HG02763 (cell line): ENCODE results near the gene SFI1.
"Not testable (repeated sequence)": the region's sequence is repeated elsewhere in the genome, so short reads cannot be mapped to it uniquely, and the experiment has no call there.

Experiments used
- ATAC-seq: cut with Tn5 transposase; IDR thresholded peaks from one replicate; pipeline ENCODE4 v1.9.1; 2021; ENCODE audit warnings: mild to moderate bottlenecking, moderate library complexity; ENCODE audit not compliant: unreplicated experiment

The SFI1 gene

DNA sequence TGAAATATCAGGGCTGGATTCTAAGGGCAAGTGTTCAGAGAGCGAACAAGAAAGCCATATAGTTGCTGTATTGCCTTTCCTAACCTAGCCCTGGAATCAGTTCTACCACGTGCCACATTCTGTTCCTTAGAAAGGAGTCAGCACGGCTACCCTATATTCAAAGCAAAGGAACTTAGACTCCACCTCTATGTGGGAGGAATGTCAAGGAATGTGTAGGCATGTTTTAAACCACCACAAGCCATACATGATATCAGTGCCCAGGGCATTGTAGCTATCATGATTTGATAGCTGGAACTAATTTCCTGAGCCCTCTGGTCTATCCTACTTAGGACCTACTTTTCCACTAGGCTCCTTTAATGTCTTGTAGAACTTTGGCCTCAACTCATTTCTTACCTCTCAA lies 4.2 kb upstream of the SFI1 start:
- ATAC-seq: no peak

DNA sequence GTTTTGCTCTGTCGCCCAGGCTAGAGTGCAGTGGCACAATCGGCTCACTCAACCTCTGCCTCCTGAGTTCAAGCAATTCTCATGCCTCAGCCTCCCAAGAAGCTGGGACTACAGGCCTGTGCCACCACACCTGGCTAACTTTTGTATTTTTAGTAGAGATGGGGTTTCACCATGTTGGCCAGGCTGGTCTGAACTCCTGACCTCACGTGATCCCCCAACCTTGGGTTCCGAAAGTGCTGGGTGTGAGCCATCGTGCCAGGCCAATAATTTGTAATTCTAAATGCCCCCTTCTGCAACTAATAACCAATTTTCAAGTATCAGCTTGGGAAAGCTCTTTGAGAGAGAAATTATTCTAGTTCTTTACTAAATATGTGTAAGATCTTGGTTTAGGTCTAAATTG lies 3.0 kb upstream of the SFI1 start:
- not testable (repeated sequence) for ATAC-seq

DNA sequence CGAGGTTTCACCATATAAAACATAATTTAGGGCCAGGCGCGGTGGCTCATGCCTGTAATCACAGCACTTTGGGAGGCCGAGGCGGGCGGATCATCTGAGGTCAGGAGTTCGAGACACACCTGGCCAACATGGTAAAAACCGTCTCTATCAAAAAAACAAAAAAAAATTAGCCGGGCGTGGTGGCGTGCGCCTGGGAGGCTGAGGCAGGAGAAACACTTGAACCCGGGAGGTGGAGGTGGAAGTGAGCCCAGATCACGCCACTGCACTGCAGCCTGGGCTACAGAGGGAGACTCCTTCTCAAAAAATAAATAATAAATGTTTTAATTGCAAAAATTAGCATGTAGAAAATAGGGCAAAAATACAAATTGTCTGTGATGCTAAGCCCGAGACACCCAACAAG lies 993 bp upstream of the SFI1 start:
- ATAC-seq: no peak

DNA sequence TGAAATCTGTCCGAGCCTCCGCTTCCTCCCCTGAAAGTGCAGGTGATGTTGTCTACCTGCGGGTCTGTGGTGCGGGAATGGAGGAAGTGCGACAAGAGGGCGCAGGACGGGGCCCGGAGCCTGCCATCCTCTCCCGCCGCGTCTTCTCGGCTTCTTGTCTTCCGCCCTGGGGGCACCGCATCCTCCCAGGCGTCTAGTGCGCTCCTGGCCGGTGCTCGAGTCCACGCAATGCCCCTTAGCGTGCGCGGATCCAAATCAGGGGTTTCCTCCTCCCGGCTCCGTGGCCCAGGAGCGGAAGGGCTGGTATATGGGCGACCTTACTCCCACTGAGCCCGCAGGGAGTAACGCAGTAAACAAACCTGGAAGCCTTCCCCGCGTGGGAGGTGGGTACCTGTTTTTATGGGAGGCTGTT lies 405 bp downstream of the SFI1 start:
- no peak for ATAC-seq

DNA sequence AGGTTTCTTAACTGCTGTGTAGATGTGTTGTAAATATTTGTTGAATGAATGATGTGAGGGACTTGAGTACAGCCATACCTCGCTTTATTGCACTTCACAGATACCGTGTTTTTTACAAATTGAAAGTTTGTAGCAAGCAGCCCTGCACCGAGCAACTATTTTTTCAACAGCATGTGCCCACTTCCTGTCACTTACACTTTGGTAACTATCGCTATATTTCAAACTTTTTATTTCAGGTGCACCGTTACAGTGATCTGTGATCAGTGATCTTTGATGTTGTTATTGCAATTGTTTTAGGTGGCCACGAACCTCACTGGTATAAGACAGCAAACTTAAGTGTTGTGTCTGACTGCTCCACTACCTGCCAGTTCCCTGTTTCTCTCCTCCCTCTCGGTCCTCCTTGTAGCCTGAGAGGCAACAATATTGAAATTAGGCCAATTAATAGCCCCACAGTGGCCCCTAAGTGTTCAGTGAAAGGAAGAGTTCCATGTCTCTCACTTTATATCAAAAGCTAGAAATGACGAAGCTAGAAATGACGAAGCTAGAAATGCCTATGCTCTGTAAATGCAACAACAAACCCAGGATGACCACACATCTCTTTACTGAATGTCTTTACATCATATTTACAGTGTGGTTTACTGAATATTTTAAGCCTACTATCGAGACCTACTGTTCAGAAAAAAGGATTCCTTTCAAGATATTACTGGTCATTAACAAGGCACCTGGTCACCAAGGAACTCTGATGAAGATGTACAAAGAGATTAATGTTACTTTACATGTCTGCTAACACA lies 1.0 kb downstream of the SFI1 start:
- ATAC-seq: no peak

DNA sequence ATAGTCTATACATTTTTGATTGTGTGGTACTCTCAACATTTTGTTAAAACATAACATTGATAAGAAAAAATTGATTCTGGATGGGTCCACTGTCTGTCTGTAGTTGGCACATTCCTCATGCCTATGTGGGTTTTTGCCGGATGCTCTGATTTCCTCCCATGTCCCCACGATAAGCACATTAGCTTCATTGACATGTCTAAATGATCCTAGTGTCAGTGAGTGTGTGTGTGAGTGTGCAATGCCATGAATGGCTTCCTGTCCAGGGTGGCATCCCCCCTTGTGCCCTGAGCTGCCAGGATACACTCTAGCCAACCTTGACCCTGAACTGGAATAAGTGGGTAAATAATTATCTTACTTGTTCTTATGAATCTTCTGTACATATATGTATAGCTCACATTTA lies 5.4 kb downstream of the SFI1 start:
- ATAC-seq: no peak

DNA sequence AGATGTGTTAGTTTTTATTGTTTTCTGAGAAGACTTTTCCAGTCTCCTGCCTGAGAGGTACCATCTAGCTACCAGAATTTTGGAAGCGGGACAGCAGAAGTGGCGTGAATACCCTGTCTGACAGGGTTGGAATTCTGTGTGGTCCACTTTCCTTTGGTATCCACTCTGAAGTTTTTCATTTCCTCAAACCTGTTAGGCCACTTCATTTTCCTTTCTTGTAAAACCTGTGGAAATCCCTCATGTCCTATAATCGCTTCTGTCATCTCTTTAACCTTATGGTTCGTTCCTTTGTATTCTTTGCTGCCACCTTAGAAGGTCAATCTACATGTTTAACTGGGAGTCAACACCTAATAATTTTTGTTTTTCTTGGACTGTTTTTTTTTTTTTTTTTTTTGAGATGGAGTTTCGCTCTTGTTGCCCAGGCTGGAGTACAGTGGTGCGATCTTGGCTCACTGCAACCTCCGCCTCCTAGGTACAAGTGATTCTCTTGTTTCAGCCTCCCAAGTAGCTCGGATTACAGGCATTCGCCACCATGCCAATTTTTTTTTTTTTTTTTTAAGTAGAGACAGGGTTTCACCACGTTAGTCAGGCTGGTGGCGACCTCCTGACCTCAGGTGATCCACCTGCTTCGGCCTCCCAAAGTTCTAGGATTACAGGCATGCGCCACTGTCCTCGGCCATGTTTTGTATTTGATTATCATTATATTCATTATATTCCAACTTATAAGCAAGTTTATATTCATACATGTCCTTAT lies 7.1 kb downstream of the SFI1 start:
- ATAC-seq: no peak

DNA sequence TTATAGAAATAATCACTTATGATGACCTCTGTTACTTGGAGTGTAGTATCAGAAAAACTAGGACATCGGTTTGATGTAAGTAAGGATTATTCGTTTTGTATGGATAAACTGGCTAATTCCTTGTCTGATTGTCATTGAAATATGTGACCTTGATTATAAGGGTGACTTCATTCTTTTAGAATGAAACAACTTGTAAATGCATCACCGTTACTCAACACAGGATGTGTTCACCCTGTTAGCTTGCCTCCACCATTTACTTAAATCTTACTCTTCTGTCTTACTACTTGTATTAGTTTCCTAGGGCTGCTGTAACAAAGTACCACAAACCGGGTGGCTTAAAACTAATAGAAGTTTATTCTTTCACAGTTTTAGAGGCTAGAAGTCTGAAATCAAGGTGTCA lies 7.9 kb downstream of the SFI1 start:
- no peak for ATAC-seq

DNA sequence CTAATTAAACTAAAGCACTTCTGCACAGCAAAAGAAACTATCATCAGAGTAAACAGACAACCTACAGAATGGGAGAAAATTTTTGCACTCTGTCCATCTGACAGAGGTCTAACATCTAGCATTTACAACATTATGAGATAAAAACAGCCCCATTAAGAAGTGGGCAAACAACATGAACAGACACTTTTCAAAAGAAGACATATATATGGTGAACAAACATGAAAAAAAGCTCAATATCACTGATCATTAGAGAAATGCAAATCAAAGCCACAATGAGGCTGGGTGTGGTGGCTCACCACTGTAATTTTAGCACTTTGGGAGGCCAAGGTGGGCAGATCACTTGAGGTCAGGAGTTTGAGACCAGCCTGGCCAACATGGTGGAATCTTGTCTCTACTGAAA lies 11.2 kb downstream of the SFI1 start:
- ATAC-seq: not testable (repeated sequence)

DNA sequence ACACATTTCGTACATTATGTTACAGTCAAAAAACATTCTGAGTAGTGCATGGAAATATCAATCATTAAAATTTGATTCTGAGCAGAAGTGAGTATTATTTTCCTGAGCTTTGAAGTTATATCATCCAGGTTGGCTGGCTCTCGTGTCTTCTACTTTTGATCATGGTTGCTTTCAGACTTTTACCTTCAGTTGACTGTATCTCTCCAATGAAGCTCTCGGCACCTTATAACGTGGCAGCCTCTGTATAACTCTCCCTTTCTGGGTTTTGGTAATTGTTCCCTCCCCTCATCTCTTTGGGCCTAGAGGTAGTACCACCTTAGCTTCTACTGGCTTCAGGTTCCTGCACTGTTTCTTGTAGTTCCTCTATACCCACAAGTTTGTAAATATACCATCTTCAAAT lies 12.2 kb downstream of the SFI1 start:
- ATAC-seq: no peak

DNA sequence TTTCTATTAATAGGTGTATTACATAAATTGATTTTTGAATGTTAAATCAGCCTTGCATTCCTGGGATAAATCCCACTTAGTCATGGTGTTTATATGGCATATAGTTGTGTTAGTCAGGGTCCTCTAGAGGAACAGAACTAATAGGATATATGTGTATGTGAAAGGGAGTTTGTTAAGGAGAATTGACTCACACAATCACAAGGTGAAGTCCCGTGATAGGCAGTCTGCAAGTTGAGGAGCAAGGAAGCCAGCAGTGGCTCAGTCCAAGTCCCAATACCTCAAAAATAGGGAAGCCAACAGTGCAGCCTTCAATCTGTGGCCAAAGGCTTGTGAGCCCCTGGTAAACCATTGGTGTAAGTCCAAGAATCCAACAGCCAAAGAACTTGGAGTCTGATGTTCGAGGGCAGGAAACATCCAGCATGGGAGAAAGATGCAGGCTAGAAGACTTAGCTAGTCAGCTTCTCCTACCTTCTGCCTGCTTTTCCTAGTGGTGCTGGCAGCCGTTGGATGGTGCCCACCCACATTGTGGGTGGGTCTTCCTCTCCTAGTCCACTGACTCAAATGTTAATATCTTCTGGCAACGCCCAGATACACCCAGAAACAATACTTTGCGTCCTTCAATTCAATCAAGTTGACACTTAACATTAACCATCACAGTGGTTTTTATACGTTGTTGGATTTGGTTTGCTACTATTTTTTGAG lies 12.9 kb downstream of the SFI1 start:
- ATAC-seq: no peak

DNA sequence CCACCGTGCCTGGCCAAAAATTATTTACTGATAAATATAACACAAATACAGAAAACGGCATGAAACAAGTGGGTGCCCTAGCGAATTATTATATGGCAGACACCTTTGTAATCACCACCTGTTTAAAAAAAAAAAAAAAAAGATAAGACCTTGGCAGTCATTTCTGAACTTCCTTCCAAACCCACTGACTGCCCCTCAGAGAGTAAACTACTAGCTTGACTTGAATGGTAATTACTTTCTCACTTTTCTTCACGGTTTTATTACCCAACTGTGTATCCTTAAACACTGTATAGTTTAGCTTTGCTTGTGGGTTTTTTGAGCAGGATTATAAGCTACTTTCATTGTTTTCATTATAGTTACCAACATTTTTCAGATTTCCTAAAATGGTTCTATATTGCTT lies 23.7 kb downstream of the SFI1 start:
- no peak for ATAC-seq

DNA sequence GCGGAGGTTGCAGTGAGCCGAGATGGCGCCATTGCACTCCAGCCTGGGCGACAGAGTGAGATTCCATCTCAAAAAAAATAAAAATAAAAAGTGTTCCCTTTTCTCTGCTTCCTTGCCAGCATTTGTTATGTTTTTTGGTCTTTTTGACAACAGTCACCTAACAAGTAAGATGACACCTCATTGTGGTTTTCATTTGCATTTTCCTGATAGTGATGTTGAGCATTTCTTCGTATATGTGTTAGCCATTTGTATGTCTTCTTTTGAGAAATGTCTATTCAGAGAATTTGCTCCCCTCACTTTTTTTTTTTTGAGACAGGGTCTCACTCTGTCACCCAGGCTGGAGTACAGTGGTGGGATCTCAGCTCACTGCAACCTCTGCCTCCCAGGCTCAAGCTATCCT lies 27.8 kb downstream of the SFI1 start:
- not testable (repeated sequence) for ATAC-seq

DNA sequence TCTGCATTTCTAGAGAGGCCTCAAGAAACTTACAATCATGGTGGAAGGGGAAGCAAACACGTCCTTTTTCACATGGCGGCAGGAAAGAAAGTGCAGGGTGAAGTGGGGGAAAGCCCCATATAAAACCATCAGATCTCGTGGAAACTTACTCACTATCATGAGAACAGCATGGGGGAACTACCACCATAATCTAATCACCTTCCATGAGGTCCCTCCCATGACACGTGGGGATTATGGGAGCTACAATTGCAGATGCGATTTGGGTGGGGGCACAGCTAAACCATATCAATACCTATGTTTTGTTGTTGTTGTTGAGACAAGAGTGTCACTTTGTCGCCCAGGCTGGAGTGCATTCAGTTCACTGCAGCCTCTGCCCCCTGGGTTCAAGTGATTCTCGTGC lies 29.9 kb downstream of the SFI1 start:
- no peak for ATAC-seq

DNA sequence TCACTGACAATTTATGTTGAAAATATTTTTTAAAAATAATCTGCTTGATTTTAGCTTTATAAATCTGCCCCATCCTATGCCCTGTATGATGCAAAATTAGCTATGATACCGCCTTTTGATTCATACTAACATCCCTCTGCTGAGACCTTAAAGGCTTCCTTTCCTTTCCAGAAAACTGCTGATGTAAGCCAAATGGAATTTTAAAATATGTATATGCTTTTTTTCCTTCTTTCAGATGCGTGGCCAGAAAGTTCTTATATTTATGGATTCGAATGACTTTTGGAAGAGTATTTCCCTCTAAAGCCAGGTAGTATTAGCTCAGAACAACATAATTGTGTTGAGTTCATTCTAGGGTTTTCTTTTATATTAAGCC lies 34.5 kb downstream of the SFI1 start:
- ATAC-seq: no peak

DNA sequence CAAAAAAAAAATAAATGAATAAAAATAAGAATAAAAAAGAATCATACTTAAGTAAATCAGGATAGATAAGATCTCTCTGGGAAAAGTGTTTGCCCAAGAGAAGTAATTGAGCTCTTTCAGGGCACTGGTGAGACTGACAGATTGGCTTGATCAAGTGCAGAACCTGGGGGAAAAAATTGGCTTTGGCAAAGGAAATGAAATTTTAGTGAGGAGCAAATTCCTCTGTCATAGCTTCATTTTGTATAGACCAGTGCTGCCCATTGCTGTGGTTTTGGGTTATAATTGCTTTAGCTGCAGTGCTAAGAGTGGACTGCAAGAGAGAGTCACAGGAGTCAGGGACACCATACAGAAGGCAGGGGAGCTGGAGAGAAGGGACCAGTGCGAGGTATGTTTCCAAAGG lies 35.7 kb downstream of the SFI1 start:
- no peak for ATAC-seq

DNA sequence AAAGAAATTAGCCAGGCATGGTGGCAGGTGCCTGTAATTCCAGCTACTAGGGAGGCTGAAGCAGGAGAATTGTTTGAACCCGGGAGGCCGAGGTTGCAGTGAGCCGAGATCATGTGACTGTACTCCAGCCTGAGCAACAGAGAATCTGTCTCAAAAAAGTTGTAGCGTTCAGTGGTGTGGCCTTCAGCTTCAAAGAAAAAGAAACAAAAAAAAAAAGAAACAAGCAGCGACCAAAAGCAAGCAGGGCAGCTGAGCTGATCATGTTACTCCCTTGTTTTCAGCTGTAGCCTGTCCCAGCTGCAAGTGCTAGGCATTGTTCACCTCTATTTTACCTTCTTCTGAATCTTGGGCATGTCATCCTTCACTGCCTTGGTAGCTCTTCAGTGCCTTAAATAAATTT lies 37.0 kb downstream of the SFI1 start:
- ATAC-seq: no peak

DNA sequence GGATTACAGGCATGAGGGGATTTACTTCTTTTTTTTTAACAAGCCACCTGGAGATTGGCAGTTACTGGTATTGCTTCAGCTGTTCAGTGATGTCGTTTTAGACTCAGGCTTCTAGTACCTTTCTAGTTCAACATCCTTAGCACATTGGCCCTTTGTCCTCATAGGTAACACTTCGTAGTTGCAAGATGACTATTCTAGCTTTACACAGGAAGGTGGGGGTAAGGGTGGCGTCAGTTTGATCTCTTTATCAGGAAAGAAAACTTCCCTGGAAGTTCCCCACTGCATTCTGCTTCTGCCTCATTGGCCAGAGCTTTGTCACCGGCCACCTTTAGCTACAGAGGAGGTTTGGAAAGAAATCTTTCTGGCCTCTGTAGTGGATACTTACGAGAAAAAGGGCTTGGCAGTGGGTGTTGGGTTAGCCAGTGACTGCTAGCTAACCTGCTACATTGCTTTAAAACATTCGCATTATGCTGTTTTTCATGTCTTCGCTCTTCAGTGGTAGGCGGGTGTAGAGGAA lies 40.7 kb downstream of the SFI1 start:
- ATAC-seq: no peak

DNA sequence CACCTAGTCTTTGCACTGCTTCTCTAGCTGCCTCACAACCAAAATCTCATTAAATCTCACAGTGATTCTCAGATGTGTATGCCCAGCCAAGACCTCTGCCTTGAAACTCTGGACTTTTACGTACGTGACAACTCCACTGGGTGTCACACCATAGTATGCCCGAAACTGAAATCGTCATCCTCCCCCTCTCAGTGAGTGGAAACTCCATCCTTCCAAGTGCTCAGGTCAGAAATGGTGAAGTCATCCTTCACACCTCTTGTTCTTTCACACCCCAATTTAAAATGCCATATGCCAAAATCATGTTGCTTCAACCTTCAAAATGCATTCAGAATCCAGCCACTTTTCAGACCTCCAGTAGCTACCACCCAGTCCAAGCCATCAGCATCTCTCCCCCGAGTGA lies 42.5 kb downstream of the SFI1 start:
- no peak for ATAC-seq

DNA sequence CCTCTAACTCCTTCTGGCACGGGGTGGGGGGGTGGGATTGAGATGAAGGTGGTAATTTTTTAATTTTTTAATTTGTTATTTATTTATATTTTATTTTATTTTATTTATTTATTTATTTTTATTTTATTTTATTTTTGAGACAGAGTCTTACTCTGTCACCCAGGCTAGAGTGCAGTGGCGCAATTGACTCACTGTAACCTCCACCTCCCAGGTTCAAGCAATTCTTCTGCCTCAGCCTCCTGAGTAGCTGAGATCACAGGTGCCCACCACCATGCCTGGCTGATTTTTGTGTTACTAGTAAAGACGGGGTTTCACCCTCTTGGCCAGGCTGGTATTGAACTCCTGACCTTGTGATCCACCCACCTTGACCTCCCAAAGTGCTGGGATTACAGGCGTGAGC lies 43.8 kb downstream of the SFI1 start:
- ATAC-seq: not testable (repeated sequence)

DNA sequence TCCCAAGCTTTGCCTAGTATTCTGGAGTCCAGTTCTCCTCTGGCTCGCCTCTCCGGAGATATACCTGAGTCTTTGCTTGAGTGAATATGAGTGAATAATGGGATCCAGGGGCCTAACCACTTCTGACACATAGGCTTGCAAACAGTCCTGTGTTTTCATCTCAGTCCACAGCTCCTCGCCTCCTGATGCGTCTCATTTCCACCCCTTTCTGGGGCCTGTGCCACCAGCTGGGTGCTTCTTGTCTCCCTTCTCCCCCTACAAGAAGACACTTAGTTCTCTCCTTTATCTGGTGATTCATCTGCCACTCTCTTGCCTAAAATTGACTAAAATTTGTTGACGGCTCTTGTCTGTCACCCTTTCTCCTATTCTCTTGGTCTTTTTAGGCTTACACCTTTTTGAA lies 44.6 kb downstream of the SFI1 start:
- no peak for ATAC-seq
